ENCODE results near the gene PTCD2. TPM values are rescaled to one million over a fixed set of nuclear protein-coding genes. Genes with fewer than 3 reads are reported as not detected.
A peak's percentile ranks its signal among the peaks of the same experiment; 100 is the strongest.

The PTCD2 gene
- total RNA-seq, 4 donors from 2014 or later, result 4.8 to 10.2 (median 7.7) TPM

DNA sequence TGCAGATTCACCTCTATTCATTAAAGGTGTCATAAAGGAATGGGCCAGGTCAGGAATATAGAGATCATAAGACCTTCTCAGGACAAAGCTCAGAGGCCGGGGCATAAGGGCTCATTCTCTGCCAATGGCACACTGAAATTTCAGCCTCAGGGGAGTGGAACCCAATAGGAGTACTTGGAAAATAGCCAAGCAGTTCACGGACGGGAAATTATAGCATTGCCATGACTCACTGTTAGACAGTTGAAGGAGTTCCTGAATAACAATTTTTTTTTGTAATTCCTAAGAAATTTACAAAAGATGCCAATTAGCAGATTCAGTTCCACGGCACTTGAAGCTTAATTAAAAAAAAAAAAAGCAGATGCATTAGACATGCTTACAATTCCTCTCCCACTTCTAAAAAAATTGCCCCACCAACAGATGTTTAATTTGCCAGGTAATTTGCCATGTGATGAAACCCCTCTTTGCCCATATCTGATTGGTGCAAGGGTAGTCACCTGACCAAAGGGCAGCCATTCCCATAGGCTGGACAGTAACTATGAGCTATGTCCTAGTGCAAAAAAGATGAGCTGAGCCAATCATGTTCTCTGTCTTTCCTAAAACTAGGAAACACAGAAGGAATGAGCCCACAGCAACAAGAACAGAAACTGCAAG lies 58.6 kb downstream of the PTCD2 start:
- DNase-seq (ENCODE audit: low spot score), result peak; percentile 65
- TF ChIP-seq CTCF (IDR thresholded peaks at IDR 0.05), result no peak

DNA sequence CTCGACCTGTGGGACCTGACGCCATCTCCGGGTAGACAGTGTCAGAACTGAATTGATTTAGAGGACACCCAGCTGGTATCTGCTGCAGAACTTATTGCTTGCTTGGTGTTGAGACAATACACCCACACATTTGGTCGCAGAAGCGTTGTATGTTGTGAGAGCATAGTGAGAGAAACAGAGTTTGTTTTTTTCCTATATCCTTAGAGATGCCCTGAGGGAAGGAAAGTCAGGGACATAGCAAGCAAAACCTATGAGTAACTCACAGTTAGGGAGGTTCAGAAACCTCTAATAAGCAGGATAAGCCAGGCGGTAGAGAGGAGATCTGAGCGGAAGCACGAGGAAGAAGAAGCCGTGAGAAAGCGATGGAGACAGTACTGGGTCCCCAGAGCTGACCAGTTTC lies 59.8 kb downstream of the PTCD2 start:
- no peak for TF ChIP-seq CTCF (IDR thresholded peaks at IDR 0.05)
- DNase-seq (ENCODE audit: low spot score) (no peak), ATAC-seq (ENCODE audit: low FRiP score) (no peak)

More for the DNA sequence above, 58.6 kb downstream of the PTCD2 start:
- ATAC-seq (ENCODE audit: low FRiP score), result peak; percentile 69

- DNase-seq (ENCODE audit: low spot score), result no peak
- ATAC-seq (ENCODE audit: low FRiP score), result no peak
- TF ChIP-seq CTCF (IDR thresholded peaks at IDR 0.05), result no peak
Measured at GRCh38 chr5:72380492-72381274, 60.5 kb downstream of the PTCD2 start.

- no peak for DNase-seq (ENCODE audit: low spot score)
- TF ChIP-seq CTCF (IDR thresholded peaks at IDR 0.05), result no peak
- no peak for ATAC-seq (ENCODE audit: low FRiP score)
Measured at GRCh38 chr5:72383280-72383679, 63.1 kb downstream of the PTCD2 start.

DNA sequence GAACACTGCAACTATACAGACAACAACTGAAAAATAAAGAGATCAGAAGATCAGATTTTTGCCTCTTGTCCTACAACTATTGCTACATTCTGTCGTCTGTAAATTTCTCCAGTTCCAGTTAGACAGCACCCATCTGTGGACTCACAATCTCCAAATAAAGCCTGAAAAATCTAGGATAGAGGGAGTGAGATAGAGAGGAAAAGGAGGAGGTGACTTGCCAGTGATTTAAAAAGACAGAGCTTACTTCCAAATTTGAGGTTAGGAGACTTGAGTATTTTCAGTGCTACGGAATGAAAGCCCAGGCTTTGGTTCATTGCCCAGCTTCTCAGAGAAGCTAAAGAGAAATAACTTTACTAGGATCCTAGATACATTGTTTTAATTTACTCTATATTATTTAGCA lies 63.6 kb downstream of the PTCD2 start:
- DNase-seq (ENCODE audit: low spot score), result no peak
- no peak for TF ChIP-seq CTCF (IDR thresholded peaks at IDR 0.05)
- no peak for ATAC-seq (ENCODE audit: low FRiP score)

GRCh38 chr5:72386639-72387038 lies 66.5 kb downstream of the PTCD2 start:
- ATAC-seq (ENCODE audit: low FRiP score), result no peak
- no peak for DNase-seq (ENCODE audit: low spot score)
- no peak for TF ChIP-seq CTCF (IDR thresholded peaks at IDR 0.05)

GRCh38 chr5:72387985-72388384 lies 67.8 kb downstream of the PTCD2 start:
- no peak for TF ChIP-seq CTCF (IDR thresholded peaks at IDR 0.05)
- ATAC-seq (ENCODE audit: low FRiP score), result no peak
- no peak for DNase-seq (ENCODE audit: low spot score)
